ENCODE results near the gene MEMO1. TPM values are rescaled to one million over a fixed set of nuclear protein-coding genes. Genes with fewer than 3 reads are reported as not detected.
"Not testable (repeated sequence)": the region's sequence is repeated elsewhere in the genome, so short reads cannot be mapped to it uniquely, and the experiment has no call there.

Gene MEMO1
- total RNA-seq, 1 donor = 37.6 TPM

DNA sequence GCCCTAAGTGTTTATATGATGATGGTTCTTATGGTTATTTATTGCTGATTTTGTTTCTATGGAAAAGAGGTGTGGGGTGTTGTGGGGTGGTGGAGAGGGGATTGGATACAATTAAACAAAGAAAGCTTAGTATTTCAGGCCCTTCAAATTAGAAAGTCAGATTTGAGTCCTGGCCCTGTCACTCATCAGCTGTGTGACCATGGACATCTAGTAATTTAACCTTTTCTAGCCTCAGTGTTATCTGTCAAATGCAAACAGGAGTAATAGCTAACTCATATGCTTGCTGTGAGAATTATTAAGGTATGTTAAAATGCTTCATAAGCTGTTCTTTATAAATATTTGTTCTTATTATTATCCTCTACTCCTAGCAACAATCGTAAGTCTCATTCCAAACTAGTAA is 2.1 kb upstream of the MEMO1 start:
- Histone ChIP-seq H3K4me2 (ENCODE audit: insufficient read depth, low read length) (no peak overlapping the region), H3K27ac (ENCODE audit: low read depth, low read length) (no peak overlapping the region), H3K4me1 (ENCODE audit: insufficient read depth, low read length) (peaks cover 10% of the 10 kb centered on the region), H4K20me1 (ENCODE audit: insufficient read depth, low read length) (peaks cover 14% of the 10 kb centered on the region), H3K36me3 (ENCODE audit: insufficient read depth, low read length) (peaks cover 13% of the 10 kb centered on the region), H3K9me3 (ENCODE audit: low read depth, low read length) (no peaks in the 10 kb centered on the region), H3K4me3 (ENCODE audit: insufficient read depth, low read length) (no peak overlapping the region), H3K27me3 (ENCODE audit: insufficient read depth, low read length) (no peaks in the 10 kb centered on the region), H2AFZ (ENCODE audit: low read length) (no peak overlapping the region), H3K79me2 (ENCODE audit: insufficient read depth, low read length) (peaks cover 19% of the 10 kb centered on the region)
- peak; percentile 38 for DNase-seq (ENCODE audit: insufficient read length, low spot score, missing footprints)
- TF ChIP-seq, protein P1, sequence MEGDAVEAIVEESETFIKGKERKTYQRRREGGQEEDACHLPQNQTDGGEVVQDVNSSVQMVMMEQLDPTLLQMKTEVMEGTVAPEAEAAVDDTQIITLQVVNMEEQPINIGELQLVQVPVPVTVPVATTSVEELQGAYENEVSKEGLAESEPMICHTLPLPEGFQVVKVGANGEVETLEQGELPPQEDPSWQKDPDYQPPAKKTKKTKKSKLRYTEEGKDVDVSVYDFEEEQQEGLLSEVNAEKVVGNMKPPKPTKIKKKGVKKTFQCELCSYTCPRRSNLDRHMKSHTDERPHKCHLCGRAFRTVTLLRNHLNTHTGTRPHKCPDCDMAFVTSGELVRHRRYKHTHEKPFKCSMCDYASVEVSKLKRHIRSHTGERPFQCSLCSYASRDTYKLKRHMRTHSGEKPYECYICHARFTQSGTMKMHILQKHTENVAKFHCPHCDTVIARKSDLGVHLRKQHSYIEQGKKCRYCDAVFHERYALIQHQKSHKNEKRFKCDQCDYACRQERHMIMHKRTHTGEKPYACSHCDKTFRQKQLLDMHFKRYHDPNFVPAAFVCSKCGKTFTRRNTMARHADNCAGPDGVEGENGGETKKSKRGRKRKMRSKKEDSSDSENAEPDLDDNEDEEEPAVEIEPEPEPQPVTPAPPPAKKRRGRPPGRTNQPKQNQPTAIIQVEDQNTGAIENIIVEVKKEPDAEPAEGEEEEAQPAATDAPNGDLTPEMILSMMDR (IDR thresholded peaks at IDR 0.05; ENCODE audit: extremely low read depth, low read depth, low read length) = no peak

GRCh38 chr2:32011485-32011960 is 715 bp upstream of the MEMO1 start:
- Histone ChIP-seq H2AFZ (ENCODE audit: low read length) (peak overlapping the region; percentile 95), H3K27me3 (ENCODE audit: insufficient read depth, low read length) (no peaks in the 10 kb centered on the region), H3K4me1 (ENCODE audit: insufficient read depth, low read length) (peaks cover 10% of the 10 kb centered on the region), H4K20me1 (ENCODE audit: insufficient read depth, low read length) (peaks cover 21% of the 10 kb centered on the region), H3K4me2 (ENCODE audit: insufficient read depth, low read length) (peak overlapping the region; percentile 97), H3K4me3 (ENCODE audit: insufficient read depth, low read length) (peak overlapping the region; percentile 84), H3K79me2 (ENCODE audit: insufficient read depth, low read length) (peaks cover 33% of the 10 kb centered on the region), H3K27ac (ENCODE audit: low read depth, low read length) (peak overlapping the region; percentile 74), H3K36me3 (ENCODE audit: insufficient read depth, low read length) (peaks cover 5% of the 10 kb centered on the region), H3K9me3 (ENCODE audit: low read depth, low read length) (no peaks in the 10 kb centered on the region)
- TF ChIP-seq, protein P1 (IDR thresholded peaks at IDR 0.05; ENCODE audit: extremely low read depth, low read depth, low read length) = no peak
- DNase-seq (ENCODE audit: insufficient read length, low spot score, missing footprints) = peak; percentile 3

DNA sequence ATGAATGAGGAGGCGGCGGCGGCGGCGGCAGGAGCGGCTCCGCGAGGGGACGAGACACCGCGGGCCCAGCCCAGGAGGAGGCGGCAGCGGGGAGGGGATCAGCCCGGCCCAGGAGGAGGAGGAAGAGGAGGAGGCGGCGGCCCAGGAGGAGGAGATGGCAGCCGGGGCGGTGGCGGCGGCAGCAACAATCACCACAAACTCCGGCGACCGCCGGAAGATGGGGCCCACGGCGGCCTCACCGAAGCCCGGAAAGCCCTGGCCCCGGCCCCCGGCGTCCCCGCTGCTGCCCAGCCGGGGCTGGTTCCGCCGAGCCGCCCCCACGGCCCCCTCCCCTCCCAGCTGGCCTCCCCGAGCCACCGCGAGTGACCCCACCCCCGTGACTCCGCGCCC is 533 bp downstream of the MEMO1 start:
- H3K4me1 ChIP-seq (ENCODE audit: insufficient read depth, low read length) = peaks cover 10% of the 10 kb centered on the region
- H3K79me2 ChIP-seq (ENCODE audit: insufficient read depth, low read length) = peaks cover 45% of the 10 kb centered on the region
- not testable (repeated sequence) for H3K36me3 ChIP-seq (ENCODE audit: insufficient read depth, low read length); H3K27me3 ChIP-seq (ENCODE audit: insufficient read depth, low read length); H3K9me3 ChIP-seq (ENCODE audit: low read depth, low read length); H3K4me2 ChIP-seq (ENCODE audit: insufficient read depth, low read length); H2AFZ ChIP-seq (ENCODE audit: low read length); H3K27ac ChIP-seq (ENCODE audit: low read depth, low read length)
- peaks cover 32% of the 10 kb centered on the region for H4K20me1 ChIP-seq (ENCODE audit: insufficient read depth, low read length)
- peak overlapping the region; percentile 90 for H3K4me3 ChIP-seq (ENCODE audit: insufficient read depth, low read length)
- DNase-seq (ENCODE audit: insufficient read length, low spot score, missing footprints) = peak; percentile 62

- Histone ChIP-seq H3K79me2 (ENCODE audit: insufficient read depth, low read length) (peaks cover 51% of the 10 kb centered on the region), H3K9me3 (ENCODE audit: low read depth, low read length) (no peaks in the 10 kb centered on the region), H3K4me3 (ENCODE audit: insufficient read depth, low read length) (peak overlapping the region; percentile 90), H3K4me2 (ENCODE audit: insufficient read depth, low read length) (peak overlapping the region; percentile 81), H3K36me3 (ENCODE audit: insufficient read depth, low read length) (peaks cover 2% of the 10 kb centered on the region), H3K27me3 (ENCODE audit: insufficient read depth, low read length) (no peaks in the 10 kb centered on the region), H3K27ac (ENCODE audit: low read depth, low read length) (peak overlapping the region; percentile 53), H2AFZ (ENCODE audit: low read length) (peak overlapping the region; percentile 55), H4K20me1 (ENCODE audit: insufficient read depth, low read length) (peaks cover 37% of the 10 kb centered on the region), H3K4me1 (ENCODE audit: insufficient read depth, low read length) (peaks cover 10% of the 10 kb centered on the region)
- peak; percentile 91 for DNase-seq (ENCODE audit: insufficient read length, low spot score, missing footprints)
- TF ChIP-seq, protein P1 (IDR thresholded peaks at IDR 0.05; ENCODE audit: extremely low read depth, low read depth, low read length) = no peak
These were observed 1.1 kb downstream of the MEMO1 start for GRCh38 chr2:32009516-32010256.
